OCI-LY3 (cell line): ENCODE measurements around the gene BBC3.

ENCODE experiments used
- EZH2phosphoT487 ChIP-seq: fragments of 200-600 bp; shearing (Covaris generic); IDR thresholded peaks from 2 replicates; pipeline ENCODE4 v1.6.1; 2018; ENCODE audit warnings: antibody characterized with exemption, mixed run types, low read depth
- TF ChIP-seq, protein P1 (sequence below): fragments of 200-600, 300-600 bp; sonication (generic); IDR thresholded peaks from 2 replicates; pipeline ENCODE4 v1.5.1; 2014; ENCODE audit warnings: antibody characterized with exemption, low read length, low read depth

- TF ChIP-seq, protein P1, sequence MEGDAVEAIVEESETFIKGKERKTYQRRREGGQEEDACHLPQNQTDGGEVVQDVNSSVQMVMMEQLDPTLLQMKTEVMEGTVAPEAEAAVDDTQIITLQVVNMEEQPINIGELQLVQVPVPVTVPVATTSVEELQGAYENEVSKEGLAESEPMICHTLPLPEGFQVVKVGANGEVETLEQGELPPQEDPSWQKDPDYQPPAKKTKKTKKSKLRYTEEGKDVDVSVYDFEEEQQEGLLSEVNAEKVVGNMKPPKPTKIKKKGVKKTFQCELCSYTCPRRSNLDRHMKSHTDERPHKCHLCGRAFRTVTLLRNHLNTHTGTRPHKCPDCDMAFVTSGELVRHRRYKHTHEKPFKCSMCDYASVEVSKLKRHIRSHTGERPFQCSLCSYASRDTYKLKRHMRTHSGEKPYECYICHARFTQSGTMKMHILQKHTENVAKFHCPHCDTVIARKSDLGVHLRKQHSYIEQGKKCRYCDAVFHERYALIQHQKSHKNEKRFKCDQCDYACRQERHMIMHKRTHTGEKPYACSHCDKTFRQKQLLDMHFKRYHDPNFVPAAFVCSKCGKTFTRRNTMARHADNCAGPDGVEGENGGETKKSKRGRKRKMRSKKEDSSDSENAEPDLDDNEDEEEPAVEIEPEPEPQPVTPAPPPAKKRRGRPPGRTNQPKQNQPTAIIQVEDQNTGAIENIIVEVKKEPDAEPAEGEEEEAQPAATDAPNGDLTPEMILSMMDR, result no peak
- TF ChIP-seq EZH2phosphoT487, result no peak
Observed at GRCh38 chr19:47203254-47203653, 27.7 kb downstream of the BBC3 start.
